HG03520 (cell line): ENCODE measurements around the gene DMD.
"Not testable (repeated sequence)": the region's sequence is repeated elsewhere in the genome, so short reads cannot be mapped to it uniquely, and the experiment has no call there.

Source experiments
- ATAC-seq: cut with Tn5 transposase; IDR thresholded peaks from one replicate; pipeline ENCODE4 v1.9.1; 2021; ENCODE audit warnings: mild to moderate bottlenecking, moderate library complexity; ENCODE audit not compliant: unreplicated experiment

Gene DMD

DNA sequence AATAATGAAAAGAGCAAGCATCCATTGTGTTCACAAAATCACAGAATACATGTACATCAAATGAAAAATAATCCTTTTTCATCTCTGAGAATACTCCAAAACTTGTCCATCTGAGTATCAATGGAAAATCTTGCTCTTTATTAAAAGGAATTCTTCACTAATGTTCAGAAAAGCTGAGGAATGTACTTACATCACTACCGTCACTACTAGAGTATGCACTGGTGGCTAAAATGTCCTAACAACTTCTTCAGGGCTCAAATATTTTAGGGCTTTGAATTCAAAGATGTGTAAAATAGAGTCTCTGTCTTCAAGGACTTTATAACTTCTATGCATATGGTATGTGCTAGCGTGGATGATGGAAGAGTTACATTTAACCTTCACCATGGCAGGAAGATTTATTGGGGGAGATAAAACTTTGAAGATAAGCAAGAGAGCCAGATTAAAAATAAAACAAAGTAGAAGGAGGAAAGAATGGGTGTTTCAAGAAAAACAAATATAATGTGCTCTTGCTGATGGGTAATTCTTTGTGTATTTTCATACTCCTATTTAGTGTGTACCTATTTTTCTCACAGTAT lies 55.1 kb downstream of the DMD start:
- no peak for ATAC-seq

DNA sequence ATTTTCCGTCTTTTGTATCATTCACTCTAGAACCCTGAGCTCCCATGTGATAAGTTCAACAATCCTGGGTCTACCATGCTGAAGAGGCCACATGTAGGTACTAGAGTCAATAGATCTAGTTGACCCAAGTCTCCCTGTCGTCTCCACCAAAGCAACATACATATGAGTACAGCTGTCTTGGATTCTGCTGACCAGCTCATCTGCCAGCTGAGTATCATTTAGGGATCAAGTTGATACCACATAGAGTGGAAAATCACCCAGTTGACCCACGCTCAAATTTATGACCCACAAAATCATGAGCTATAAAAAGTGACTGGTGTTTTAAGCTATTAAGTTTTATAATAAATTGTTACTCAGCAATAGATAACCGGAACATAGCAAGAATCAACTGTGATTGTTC lies 61.8 kb downstream of the DMD start:
- no peak for ATAC-seq

- no peak for ATAC-seq
Measured at GRCh38 chrX:33149085-33149484, 62.3 kb downstream of the DMD start.

GRCh38 chrX:33142331-33142730 lies 69.0 kb downstream of the DMD start:
- no peak for ATAC-seq

DNA sequence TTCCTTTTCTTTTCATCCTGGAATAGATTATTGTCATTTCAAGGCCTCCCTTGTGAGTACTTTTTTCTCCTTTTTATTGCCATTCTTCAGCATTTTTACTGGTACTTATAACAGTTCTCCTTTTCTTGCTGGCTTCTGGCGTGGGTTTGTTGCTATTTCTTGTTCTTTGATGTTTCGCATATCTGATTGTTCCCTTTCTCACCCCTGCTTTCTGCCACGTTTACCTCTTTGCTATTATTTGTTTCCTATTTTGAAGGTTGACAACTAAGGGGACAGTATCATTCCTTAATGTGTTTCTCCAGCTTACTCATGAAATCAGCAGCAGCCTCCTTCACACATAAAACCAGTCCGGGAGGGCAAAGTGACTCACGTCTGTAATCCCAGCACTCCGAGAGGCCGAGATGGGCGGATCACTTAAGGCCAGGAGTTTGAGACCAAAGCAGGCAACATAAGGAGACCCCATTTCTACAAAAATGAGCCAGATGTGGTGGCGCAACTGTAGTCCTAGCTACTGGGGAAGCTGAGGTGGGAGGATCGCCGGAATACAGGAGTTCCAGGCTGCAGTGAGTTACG lies 72.6 kb downstream of the DMD start:
- no peak for ATAC-seq

DNA sequence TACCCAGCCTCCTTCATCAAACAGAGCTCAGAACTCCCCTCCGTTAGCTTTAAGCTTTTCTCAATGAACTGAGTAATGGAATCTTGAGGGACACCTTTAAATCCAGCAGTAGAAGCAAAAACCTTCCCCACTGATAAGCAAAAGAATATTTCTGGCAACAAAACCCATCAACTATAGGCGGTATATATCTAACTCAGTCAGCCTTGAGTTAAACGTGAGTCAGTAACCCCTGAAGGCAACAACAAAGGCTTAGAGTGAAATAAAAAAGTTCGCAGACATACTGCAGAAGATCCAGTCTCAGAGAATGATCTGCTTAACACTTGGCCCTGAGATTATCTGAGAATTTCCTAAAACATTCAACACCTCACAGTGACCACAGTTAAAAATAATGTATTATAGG lies 77.2 kb downstream of the DMD start:
- ATAC-seq: no peak

DNA sequence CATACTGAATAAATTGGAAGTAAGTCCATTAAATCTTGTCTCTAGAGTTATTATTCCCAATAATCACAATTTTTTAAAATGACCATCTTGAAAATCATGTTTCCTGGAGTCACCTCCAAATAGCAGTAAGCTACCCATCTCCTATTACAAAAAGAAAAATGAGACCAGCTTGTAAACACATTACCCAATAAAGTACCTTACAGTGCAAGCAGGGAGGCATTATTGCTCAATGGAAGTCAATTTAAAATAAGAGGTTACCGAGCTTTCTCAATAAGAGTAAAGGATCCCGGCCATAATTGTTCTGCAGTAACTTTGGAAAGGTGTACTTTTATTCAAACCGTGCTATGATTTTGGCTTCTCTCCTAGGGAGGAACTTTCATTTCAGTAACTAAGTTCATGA lies 78.0 kb downstream of the DMD start:
- no peak for ATAC-seq

- no peak for ATAC-seq
Measured at GRCh38 chrX:33132569-33132968, 78.8 kb downstream of the DMD start.

- no peak for ATAC-seq
Measured at GRCh38 chrX:33129607-33130006, 81.7 kb downstream of the DMD start.

GRCh38 chrX:33128048-33128805 lies 83.1 kb downstream of the DMD start:
- no peak for ATAC-seq

GRCh38 chrX:33126469-33126868 lies 84.9 kb downstream of the DMD start:
- ATAC-seq: no peak

- no peak for ATAC-seq
Measured at GRCh38 chrX:33109858-33110257, 101.5 kb downstream of the DMD start.

GRCh38 chrX:33106737-33107136 lies 104.6 kb downstream of the DMD start:
- ATAC-seq: no peak

DNA sequence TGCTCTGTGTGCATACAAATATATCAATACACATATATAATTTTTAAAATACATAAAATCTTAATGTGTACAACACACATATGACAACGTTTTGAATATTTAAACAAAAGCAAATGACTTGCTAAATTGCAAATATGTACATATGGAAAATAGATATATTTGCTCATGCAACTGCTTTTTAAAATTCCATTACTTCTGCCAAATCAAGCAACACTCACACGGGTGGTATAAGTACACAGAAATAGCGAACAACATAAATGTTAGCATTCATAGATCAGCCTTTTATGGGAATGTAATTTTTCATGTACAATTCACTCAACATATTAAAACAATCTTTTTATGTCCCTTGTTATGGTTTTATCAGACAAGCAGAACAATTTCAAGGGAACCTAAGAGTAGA lies 116.3 kb downstream of the DMD start:
- ATAC-seq: no peak

GRCh38 chrX:33087411-33087810 lies 123.9 kb downstream of the DMD start:
- ATAC-seq: no peak

DNA sequence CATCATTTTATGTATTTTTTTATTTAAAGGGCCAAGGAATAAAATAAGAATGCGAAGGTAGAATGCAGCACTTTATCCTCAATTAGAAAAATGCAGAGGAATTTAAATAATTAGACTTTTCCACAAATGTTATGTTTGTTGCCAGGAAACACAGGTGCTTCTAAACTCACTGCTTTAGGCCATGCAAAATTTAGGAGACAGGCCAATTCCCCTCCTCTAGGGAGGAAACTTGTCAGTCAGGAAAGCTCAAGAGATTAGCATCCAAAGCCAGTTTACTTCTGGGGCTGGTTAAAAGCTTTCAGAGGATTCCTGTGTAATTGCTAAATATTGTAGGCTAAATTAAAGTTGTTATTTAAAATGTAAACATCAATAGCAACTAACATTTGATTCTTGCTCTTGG lies 124.5 kb downstream of the DMD start:
- no peak for ATAC-seq

DNA sequence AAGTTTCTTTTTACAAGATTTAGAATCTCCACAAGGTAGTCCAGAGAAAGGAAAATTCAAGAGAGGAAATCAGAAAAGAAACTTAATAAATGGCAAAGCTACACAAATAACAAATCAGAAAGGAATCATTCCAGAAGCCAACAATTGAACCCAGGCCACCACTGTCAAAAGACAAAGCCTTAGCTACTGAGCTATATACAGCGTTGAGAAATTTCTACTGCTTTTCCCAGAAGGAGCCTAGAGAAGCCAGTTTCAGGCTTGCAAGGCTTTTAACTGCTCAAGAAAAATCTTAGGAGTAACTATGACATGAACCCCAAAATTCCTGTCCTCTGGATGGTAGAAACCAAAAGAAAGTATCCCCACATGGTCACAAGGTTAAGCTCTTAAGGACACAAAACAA lies 129.0 kb downstream of the DMD start:
- ATAC-seq: no peak

DNA sequence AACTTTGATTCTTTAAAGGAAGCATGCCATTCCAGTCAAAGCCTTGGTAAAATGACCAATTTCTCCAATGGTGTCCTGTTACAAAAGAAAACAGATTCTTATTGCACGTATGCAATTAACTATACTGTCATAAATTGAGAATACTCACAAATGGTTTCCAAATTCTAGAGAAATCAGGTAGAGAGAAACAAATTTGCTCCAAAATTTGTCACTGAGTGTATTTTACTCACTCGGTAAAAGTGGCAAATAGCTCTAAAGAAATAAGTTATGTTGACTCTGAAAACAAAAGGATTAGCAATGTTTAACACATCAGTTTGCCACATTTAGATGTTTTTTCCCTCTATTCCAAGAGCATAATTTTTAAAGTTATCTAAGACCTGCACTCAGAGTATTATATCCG lies 133.1 kb downstream of the DMD start:
- ATAC-seq: no peak

DNA sequence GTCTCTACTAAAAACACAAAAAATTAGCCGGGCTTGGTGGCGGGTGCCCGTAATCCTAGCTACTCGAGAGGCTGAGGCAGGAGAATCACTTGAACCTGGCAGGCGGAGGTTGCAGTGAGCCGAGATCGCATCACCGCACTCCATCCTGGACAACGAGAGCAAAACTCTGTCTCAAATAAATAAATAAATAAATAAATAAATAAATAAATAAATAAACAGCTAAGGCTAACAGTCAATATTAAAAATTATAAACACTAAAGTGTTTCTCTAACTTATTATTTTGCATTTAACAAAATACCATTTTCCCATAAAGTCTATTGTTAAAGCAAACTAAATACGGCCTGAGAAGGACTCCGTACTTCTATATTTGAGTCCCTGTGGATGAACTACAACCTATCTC lies 137.7 kb downstream of the DMD start:
- not testable (repeated sequence) for ATAC-seq

- ATAC-seq: no peak
Measured at GRCh38 chrX:33065415-33065814, 145.9 kb downstream of the DMD start.

- no peak for ATAC-seq
Measured at GRCh38 chrX:33062041-33062440, 149.3 kb downstream of the DMD start.

GRCh38 chrX:33053001-33053400 lies 158.3 kb downstream of the DMD start:
- no peak for ATAC-seq

GRCh38 chrX:33045882-33046281 lies 165.5 kb downstream of the DMD start:
- no peak for ATAC-seq
